Putamen (tissue), 1 donor: ENCODE measurements around the gene PLB1.
"Not testable (repeated sequence)": the region's sequence is repeated elsewhere in the genome, so short reads cannot be mapped to it uniquely, and the experiment has no call there.

ENCODE experiments used
- DNase-seq: peaks from one replicate; pipeline ENCODE4 v3.0.0-alpha.2; 2016; ENCODE audit warnings: low spot score

The PLB1 gene

GRCh38 chr2:28647682-28648081, 151.8 kb downstream of the PLB1 start:
- no peak for DNase-seq

- no peak for DNase-seq
These were observed 152.3 kb downstream of the PLB1 start for GRCh38 chr2:28648147-28648546.

GRCh38 chr2:28648671-28649395, 153.0 kb downstream of the PLB1 start:
- no peak for DNase-seq

- DNase-seq: no peak
These were observed 153.8 kb downstream of the PLB1 start for GRCh38 chr2:28649481-28650265.

- no peak for DNase-seq
These were observed 154.4 kb downstream of the PLB1 start for GRCh38 chr2:28650266-28650584.

- no peak for DNase-seq
These were observed 156.4 kb downstream of the PLB1 start for GRCh38 chr2:28652217-28652616.

GRCh38 chr2:28653892-28654662, 158.2 kb downstream of the PLB1 start:
- DNase-seq: no peak

GRCh38 chr2:28654663-28655320, 158.9 kb downstream of the PLB1 start:
- no peak for DNase-seq

DNA sequence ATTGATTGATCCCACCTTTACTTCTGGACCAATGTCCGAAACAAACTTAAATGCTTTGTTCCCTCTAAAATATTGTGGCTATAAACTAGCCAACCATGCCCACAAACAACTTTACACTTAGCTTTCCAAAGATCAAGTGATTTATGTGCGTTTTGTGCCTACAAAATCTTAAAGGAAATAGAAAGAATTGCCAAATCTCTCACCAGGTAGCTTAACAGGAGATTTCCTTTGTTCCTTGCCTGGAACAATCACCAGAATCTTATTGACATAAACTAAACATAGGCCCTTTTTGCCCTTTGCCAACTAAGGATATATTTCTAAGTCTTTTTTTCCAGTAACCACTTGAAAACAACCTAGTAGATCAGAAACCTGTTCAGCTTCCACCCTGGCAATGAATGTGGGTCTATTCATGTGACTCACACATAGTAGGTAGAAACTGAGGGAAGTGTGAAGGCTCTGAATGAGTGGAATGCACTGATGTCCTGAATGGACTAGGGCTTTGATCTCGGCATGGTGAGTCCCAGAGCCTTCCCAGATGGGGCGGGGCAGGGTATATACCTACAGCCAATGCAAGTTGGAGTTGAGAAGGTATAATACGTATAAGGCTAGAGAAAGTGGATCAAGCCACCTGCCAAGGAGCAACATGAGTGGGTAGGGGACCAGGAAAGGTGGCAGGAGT, 161.2 kb downstream of the PLB1 start:
- no peak for DNase-seq

DNA sequence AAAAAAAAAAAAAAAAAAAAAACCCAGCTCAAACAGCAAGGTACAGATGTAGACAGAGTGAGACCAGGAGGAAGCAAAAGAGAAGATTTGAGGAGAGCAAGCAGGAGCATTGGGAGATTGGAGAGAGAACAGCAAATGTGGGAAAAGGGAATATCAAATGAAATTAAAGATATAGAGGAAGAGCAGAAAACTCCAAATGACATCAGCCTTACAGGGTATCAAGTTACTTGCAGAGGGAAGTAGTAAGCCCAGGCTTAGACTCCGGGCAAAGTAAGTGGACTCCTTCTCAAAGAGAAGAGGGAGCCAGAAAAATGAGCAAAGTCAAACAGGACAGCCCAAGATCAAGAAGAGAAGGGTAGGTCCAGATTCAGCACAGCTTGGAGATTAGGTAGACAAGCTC, 162.5 kb downstream of the PLB1 start:
- no peak for DNase-seq

DNA sequence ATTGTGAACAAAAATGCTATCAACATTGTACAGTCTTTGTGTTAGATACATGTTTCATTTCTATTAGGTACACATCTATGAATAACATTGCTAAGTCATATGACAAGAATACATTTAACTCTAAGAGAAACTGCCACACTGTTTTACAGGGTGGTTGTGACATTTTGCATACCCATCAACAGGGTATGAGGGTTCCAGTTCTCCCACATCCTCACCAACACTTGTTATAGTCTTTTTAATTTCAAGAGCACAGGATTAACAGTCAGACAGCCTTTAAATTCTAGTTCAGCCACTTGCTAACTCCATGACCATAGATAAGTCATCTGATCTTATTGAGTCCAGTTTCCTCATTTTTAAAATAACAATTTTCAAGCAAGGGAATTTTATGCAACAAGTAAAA, 163.3 kb downstream of the PLB1 start:
- no peak for DNase-seq

DNA sequence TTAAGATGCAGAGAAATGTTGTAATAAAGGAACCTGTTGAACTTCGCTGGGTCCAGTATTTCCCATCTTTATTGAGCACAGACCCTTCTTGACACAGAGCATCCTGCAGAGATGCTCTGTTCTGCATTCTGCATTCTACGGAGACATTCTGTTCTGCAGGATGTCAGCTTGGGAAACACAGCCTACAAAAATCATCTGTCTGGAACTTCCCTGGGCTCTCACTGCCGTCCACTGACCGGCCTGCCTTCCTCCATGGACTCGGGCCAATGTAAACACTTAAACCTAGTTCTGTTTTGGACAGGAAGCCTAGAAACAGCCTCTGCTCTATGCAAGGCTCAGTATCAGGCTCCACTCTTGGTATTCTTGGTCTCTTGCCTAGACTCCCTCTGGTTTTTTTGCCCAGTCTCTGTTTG, 165.7 kb downstream of the PLB1 start:
- peak; percentile 13 for DNase-seq

GRCh38 chr2:28662044-28662443, 166.2 kb downstream of the PLB1 start:
- DNase-seq: no peak

DNA sequence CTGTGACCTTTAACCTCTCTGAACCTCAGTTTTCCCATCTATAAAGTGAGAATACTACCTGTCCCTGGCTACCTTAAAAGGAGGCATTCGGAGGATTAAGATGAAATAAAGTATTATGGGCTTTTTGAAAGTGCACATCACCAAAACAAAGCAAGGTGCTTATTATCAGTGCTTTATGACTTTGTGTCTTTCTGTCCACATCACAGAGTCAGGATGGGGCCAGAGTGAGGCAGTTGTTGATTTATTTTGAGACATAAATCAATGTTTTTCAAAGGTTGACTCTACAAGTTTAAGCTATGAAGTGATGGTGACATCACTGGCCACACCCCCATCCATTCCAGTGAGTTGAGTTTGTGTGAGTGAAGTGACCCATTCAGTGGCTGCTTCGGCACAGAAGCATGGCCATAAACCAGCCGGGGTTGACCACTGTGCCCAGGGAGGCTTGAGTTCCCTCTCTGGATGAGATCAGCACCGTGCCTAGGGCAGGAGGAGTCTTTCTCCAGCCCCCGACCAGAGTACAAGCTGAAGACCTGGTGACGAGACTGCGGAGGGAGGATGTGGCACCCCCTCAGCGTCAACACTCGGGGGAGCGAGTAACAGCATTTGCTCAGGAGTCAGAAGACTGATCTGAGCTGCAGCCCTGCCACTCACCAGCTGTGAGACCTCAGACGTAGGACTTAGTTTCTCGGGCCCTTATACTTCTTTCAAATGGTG, 166.8 kb downstream of the PLB1 start:
- no peak for DNase-seq

- no peak for DNase-seq
These were observed 167.5 kb downstream of the PLB1 start for GRCh38 chr2:28663359-28663758.

DNA sequence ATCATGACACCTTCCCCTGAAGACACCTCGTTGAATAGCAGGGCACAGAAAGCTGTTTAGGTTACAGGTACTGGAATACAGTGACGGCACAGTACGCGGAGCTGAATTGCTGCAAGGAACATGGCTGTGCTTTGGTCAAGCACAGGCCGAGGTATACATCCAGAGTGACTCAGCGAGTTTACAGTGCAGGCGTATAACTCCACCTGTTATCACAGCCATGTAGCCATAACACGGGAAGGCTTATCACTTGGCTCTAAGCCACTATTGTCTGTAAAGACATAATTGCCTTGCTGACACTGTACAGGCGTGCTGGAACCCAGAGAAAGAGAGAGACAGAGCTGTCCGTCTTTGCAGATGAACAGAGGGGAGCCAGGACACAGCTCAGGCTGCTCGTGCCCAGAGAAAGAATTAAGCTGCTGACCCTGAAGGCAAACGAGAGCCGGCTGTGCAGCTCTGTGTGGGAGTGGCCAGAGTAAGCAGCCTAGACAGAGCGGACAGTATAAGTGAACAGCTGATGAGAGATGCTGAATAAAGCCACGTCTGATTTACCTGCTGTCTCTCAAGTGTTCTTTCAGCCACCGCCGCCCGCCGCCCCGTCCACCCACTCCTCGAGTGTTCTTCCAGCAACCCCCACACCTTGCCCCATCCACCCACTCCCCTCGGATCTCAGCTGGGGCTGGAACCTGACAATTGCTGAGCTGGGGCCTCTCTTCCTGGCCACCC, 168.4 kb downstream of the PLB1 start:
- no peak for DNase-seq

DNA sequence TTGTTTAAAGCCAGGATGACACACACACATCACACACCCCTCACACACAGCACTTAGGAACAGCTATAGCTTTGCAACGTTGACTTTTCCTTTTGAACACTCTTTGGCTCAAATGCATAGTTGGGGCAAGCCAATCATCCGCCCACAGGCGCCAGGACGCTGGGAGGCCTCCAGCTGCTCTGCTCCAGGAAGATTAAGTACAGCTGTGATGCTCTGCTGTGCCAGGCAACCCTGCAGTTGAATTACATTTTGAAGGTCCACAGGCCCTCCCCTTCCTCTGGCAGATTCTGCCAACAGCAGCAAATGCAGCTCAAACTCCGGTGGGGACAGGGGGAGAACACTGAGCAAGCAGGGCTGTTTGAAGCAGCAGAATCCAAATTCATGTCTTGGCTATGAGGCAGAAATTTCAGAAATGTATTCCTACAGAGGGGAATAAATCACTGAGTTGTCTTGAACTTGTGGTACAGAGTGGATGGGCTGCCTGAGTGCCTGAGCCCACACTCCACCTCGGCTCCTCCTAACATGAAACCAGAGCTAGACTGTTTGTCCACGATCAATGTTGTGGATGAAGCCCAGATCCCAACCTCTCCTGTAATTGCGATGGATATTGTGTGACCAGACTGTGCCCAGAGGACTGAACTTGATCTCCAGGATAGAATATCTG, 169.3 kb downstream of the PLB1 start:
- no peak for DNase-seq

DNA sequence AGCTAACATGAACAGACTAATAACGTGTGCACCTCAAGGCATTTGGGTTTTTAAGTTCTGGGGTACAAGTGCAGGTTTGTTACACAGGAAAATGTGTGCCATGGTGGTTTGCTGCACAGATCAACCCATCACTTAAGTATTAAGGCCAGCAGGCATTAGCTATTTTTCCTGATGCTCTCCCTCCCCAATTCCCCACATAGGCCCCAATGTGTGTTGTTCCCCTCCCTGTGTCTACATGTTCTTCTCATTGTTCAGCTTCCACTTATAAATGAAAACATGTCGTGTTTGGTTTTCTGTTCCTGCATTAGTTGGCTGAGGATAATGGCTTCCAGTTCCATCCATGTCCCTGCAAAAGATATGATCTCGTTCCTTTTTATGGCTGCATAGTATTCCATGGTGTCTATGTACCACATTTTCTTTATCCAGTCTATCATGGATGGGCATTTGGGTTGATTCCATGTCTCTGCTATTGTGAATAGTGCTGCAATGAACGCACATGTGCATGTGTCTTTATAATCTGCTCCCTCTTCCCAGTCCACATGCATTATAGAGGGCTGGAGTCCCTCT, 170.0 kb downstream of the PLB1 start:
- not testable (repeated sequence) for DNase-seq

DNA sequence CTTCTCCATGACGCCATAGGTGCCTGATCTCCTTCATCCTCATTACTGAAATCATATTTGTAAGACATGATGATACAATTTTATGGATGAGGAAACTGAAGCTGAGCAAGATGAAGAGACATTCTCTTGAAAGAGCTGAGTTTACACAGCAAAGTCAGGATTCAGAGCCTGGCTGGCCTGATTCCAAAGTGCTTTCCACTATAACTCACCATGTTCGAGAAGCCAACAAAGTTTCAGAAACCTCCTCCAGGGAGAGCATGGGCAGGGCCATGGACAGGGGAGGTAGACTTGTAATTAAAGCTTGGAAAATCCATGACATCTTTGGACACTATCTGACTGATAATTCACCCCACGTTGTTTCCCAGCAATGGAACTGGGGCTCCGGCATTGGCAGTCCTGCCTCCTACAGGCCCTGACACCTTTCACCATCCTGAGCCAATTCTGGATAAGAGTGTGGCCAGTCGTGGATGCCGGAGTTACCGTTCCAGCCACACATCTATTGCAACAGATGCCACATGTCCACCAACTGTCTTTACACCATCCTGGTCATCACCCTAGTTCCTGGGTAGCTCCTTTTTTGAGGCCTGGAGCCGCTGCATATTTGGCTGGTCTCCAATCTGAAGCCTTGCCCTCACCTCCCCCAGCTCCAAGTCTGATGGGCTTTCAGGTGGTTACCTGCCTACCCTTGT, 170.8 kb downstream of the PLB1 start:
- no peak for DNase-seq
